ENCODE results near the gene SDE2. TPM values are rescaled to one million over a fixed set of nuclear protein-coding genes. Genes with fewer than 3 reads are reported as not detected.

Gene SDE2
- total and polyA plus RNA-seq, 10 of the 15 experiments (the other 5 are each of a cell fraction or from before 2014, with no cell fraction given), result 2.7 to 19.4 (median 12.6) TPM

- Histone ChIP-seq H3K27me3 (replicated peaks in 1 of 2; ENCODE audit: control insufficient read depth in 2 of 2, insufficient read depth in 2 of 2, low read length in 1 of 2) (no peaks in the 10 kb centered on the region; a peak in 1 of 4 replicates), H3K9me3 (replicated peaks; ENCODE audit: control insufficient read depth, insufficient read depth, low read length) (no peaks in the 10 kb centered on the region), H3K36me3 (ENCODE audit: control insufficient read depth in 2 of 2, insufficient read depth in 2 of 2, low read length in 1 of 2) (no peaks in the 10 kb centered on the region), H2AFZ (ENCODE audit: control insufficient read depth, low read depth, low read length) (no peak overlapping the region), H3K27ac (ENCODE audit: control insufficient read depth, insufficient read depth) (no peak overlapping the region), H4K20me1 (ENCODE audit: control insufficient read depth, insufficient read depth) (no peaks in the 10 kb centered on the region), H3K4me2 (ENCODE audit: control insufficient read depth, insufficient read depth) (no peak overlapping the region), H3K4me3 (no peak overlapping the region), H3K4me1 (ENCODE audit: control insufficient read depth, insufficient read depth, low read length) (no peaks in the 10 kb centered on the region), H3K9ac (ENCODE audit: control insufficient read depth, insufficient read depth, low read length) (no peak overlapping the region), H3K79me2 (ENCODE audit: control insufficient read depth, insufficient read depth, low read length) (no peaks in the 10 kb centered on the region)
- intact Hi-C loops (cut with micrococcal nuclease; ENCODE audit: unreplicated experiment) (no loop called here), in situ Hi-C loops (cut with MboI) (no loop called here)
- no TSS peak for BruUV-seq (replicated peaks)
- DNase-seq (ENCODE audit: low read depth, low spot score) (no peak), ATAC-seq (no peak), FAIRE-seq (no peak)
- ChIA-PET SMC1A (ENCODE audit: uncharacterized antibody, unreplicated experiment) (no interaction called here), CTCF (interaction anchor here (1.2 kb wide), 1 partner anchor 49 kb away, joined by 4 read pairs; no protein-coding TSS in a partner anchor), POLR2A (interaction anchor here (1.7 kb wide), 1 partner anchor 19 kb away, joined by 3 read pairs; no protein-coding TSS in a partner anchor), RAD21 (ENCODE audit: unreplicated experiment) (no interaction called here)
- 74% methylated on average over 5 of the region's 5 CpGs for WGBS (ENCODE audit: insufficient coverage, insufficient replicate concordance, low lambda C conversion rate, missing lambda C conversion rate)
- TF ChIP-seq ZNF592 (IDR thresholded peaks at IDR 0.05), result no peak
- no peak for TF ChIP-seq NR2C2 (IDR thresholded peaks at IDR 0.05; ENCODE audit: borderline replicate concordance, control insufficient read depth, insufficient read length, low read depth)
- no peak for TF ChIP-seq ASH2L (IDR thresholded peaks at IDR 0.05; ENCODE audit: borderline replicate concordance, low read depth)
- TF ChIP-seq PAX5 (IDR thresholded peaks at IDR 0.05; ENCODE audit: borderline replicate concordance, low read depth, low read length), result no peak
- no peak for TF ChIP-seq NR2F1 (conservative IDR thresholded peaks at IDR 0.05)
- TF ChIP-seq CEBPB (IDR thresholded peaks at IDR 0.05; ENCODE audit: borderline replicate concordance in 1 of 2, low read depth in 2 of 2, low read length in 2 of 2), result no peak
- TF ChIP-seq PBX3 (IDR thresholded peaks at IDR 0.05; ENCODE audit: insufficient replicate concordance, low read depth, low read length), result no peak
- no peak for TF ChIP-seq NFXL1 (IDR thresholded peaks at IDR 0.05; ENCODE audit: borderline replicate concordance)
- TF ChIP-seq RCOR1 (conservative IDR thresholded peaks at IDR 0.05; ENCODE audit: low read depth, low read length), result no peak
- no peak for TF ChIP-seq BMI1 (IDR thresholded peaks at IDR 0.05; ENCODE audit: borderline replicate concordance)
- TF ChIP-seq MLLT1 (IDR thresholded peaks at IDR 0.05), result no peak
- no peak for TF ChIP-seq TAF1 (IDR thresholded peaks at IDR 0.05; ENCODE audit: borderline replicate concordance, low read depth, low read length)
- no peak for TF ChIP-seq SUZ12 (IDR thresholded peaks at IDR 0.05; ENCODE audit: unreplicated experiment)
- no peak for TF ChIP-seq ZNF24 (IDR thresholded peaks at IDR 0.05)
- no peak for TF ChIP-seq TARDBP (IDR thresholded peaks at IDR 0.05; ENCODE audit: borderline replicate concordance)
- TF ChIP-seq BRCA1 (IDR thresholded peaks at IDR 0.05; ENCODE audit: low read depth, low read length), result no peak
- no peak for TF ChIP-seq SREBF1 (IDR thresholded peaks at IDR 0.05; ENCODE audit: low read length)
- TF ChIP-seq SMC3 (IDR thresholded peaks at IDR 0.05; ENCODE audit: borderline replicate concordance, low read length), result no peak
Measured at GRCh38 chr1:226035915-226036314, 36.8 kb upstream of the SDE2 start.
